Activated B cell treated with CpG ODN at 0.5 μM for 24 hours (primary cell): Measurements from ENCODE around the gene CMTR1. TPM values are rescaled to one million over a fixed set of nuclear protein-coding genes. Genes with fewer than 3 reads are reported as not detected.

Experiments
- ATAC-seq: fragments of 200-7000 bp; cut with Tn5 transposase; one replicate; pipeline ENCODE4 v1.10.0; 2021; ENCODE audit warnings: low read depth, mild to moderate bottlenecking, moderate library complexity
- CTCF ChIA-PET: fragments of 350-600 bp; sonication (Branson Sonifier 250); formaldehyde crosslinking; loops from one replicate; lab custom pipeline; 2021; ENCODE audit warnings: antibody characterized with exemption; lab: Charles Lee
- POLR2A ChIA-PET: fragments of 350-600 bp; sonication (Branson Sonifier 250); formaldehyde crosslinking; loops from one replicate; lab custom pipeline; 2021; ENCODE audit warnings: antibody characterized with exemption; lab: Charles Lee
- DNase-seq: peaks from one replicate; pipeline ENCODE4 v3.0.0; 2022
- H3K27ac Mint-ChIP-seq: one replicate; pipeline ENCODE4 v1.8.0; 2020; ENCODE audit warnings: mixed read lengths
- H3K27me3 Mint-ChIP-seq: one replicate; pipeline ENCODE4 v1.8.0; 2021; ENCODE audit warnings: mixed read lengths
- H3K36me3 Mint-ChIP-seq: one replicate; pipeline ENCODE4 v1.8.0; 2021; ENCODE audit warnings: low read depth, mixed read lengths
- H3K4me1 Mint-ChIP-seq: one replicate; pipeline ENCODE4 v1.8.0; 2021; ENCODE audit warnings: mixed read lengths
- H3K4me3 Mint-ChIP-seq: one replicate; pipeline ENCODE4 v1.8.0; 2020; ENCODE audit warnings: mild to moderate bottlenecking, mixed read lengths
- H3K9me3 Mint-ChIP-seq: one replicate; pipeline ENCODE4 v1.8.0; 2020; ENCODE audit warnings: mixed read lengths
- CTCF ChIP-seq: fragments of 200-600 bp; IDR thresholded peaks from one replicate; pipeline ENCODE4 v1.8.0; 2022; ENCODE audit warnings: antibody characterized with exemption, mild to moderate bottlenecking
- intact Hi-C: fragments of 100-400 bp; cut with micrococcal nuclease; formaldehyde crosslinking; loops from one replicate; pipeline ENCODE4 v1.15.1; 2024
- total RNA-seq: library from RNA; stranded (reverse); gene quantifications from 2 replicates; pipeline ENCODE4 v1.2.3, GENCODE V29; 2022

The CMTR1 gene
- total RNA-seq, 1 donor from 2014 or later: 65.7 TPM

DNA sequence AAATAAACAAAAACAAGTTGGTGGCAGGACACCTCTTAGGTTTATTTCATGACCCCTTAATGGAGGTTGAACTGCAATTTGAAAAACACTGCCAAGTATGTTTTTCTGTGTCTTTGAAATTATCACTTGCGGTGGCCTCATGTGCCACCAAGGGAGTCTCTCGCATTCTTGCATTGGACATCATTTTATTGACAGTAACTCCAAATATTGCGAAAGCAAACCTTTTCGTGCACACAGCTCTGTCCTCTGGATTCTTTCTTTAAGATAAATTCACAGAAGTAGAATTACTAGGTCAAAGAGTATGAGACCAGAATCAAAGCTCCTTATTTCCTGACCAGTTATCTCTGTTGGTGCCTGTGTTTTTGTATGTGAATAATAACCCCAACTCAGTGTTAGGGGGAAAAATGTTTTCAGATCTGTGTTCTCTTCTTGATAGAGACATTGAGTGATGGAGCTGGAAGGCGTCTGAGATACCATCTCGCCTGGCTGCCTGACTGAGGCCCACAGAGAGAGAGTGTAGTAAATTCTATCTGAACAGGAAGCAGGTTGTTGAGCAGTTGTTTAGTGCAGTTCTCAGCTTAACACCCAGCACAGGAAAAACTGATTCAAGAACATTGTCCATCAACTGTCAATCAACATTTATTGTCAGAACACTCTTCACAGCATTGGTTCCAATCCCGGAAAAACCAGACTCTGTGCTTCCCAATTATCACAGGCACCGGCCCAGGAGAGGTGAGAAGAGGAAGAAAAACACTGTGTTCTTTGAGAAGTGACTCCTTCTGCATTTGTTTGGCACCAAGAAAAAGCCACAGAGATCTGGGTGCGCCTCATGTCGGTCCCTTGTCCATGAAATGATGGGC is 68.8 kb downstream of the CMTR1 start:
- no peak for DNase-seq
- ATAC-seq: no peak
- intact Hi-C loops: loop anchor here (1.0 to 2.0 kb wide), 2 partner anchors 14 to 61 kb away; no protein-coding TSS in a partner anchor
- Mint-ChIP-seq H3K4me1 (peaks cover 72% of the 10 kb centered on the region), H3K9me3 (no peaks in the 10 kb centered on the region), H3K36me3 (peaks cover 2% of the 10 kb centered on the region), H3K4me3 (peak overlapping the region; percentile 33), H3K27me3 (no peaks in the 10 kb centered on the region), H3K27ac (peak overlapping the region; percentile 90)
- ChIA-PET POLR2A (interaction anchor here (0.8 to 1.3 kb wide), 4 partner anchors 10 to 196 kb away, joined by 3 to 9 read pairs (median 4); partner anchors contain the start of gene MDGA1), CTCF (interaction anchor here (1.0 to 1.2 kb wide), 2 partner anchors 64 kb away, joined by 3 to 4 read pairs; no protein-coding TSS in a partner anchor)
- no peak for TF ChIP-seq CTCF

- ChIA-PET POLR2A (interaction anchor here (0.9 kb wide), 1 partner anchor 13 kb away, joined by 4 read pairs; no protein-coding TSS in a partner anchor), CTCF (interaction anchor here (1.0 kb wide), 1 partner anchor 63 kb away, joined by 4 read pairs; no protein-coding TSS in a partner anchor)
- Mint-ChIP-seq H3K27me3 (no peaks in the 10 kb centered on the region), H3K27ac (peak overlapping the region; percentile 90), H3K4me3 (peak overlapping the region; percentile 46), H3K9me3 (no peaks in the 10 kb centered on the region), H3K4me1 (peaks cover 65% of the 10 kb centered on the region), H3K36me3 (peaks cover 2% of the 10 kb centered on the region)
- intact Hi-C loops: loop anchor here (1.0 to 2.0 kb wide), 2 partner anchors 14 to 60 kb away; no protein-coding TSS in a partner anchor
- TF ChIP-seq CTCF: no peak
- no peak for DNase-seq
- peak; percentile 17 for ATAC-seq
These were observed 69.8 kb downstream of the CMTR1 start for GRCh38 chr6:37502703-37503291.

- TF ChIP-seq CTCF: no peak
- H3K27me3 Mint-ChIP-seq: no peaks in the 10 kb centered on the region
- no peak for DNase-seq
- H3K4me3 Mint-ChIP-seq: peak overlapping the region; percentile 46
- peaks cover 2% of the 10 kb centered on the region for H3K36me3 Mint-ChIP-seq
- ChIA-PET CTCF (interaction anchor here (1.0 kb wide), 1 partner anchor 62 kb away, joined by 4 read pairs; no protein-coding TSS in a partner anchor), POLR2A (interaction anchor here (0.8 to 0.9 kb wide), 2 partner anchors 51 to 316 kb away, joined by 3 read pairs; partner anchors contain the start of gene ZFAND3)
- H3K9me3 Mint-ChIP-seq: no peaks in the 10 kb centered on the region
- no peak for ATAC-seq
- intact Hi-C loops: loop anchor here (2.0 kb wide), 1 partner anchor 59 kb away; no protein-coding TSS in a partner anchor
- H3K4me1 Mint-ChIP-seq: peaks cover 62% of the 10 kb centered on the region
- peak overlapping the region; percentile 90 for H3K27ac Mint-ChIP-seq
These were observed 70.4 kb downstream of the CMTR1 start for GRCh38 chr6:37503309-37503965.

GRCh38 chr6:37504024-37504423 is 71.0 kb downstream of the CMTR1 start:
- Mint-ChIP-seq H3K27ac (peak overlapping the region; percentile 90), H3K36me3 (peaks cover 2% of the 10 kb centered on the region), H3K27me3 (no peaks in the 10 kb centered on the region), H3K4me1 (peaks cover 56% of the 10 kb centered on the region), H3K9me3 (no peaks in the 10 kb centered on the region), H3K4me3 (no peak overlapping the region)
- CTCF ChIA-PET: no interaction called here
- intact Hi-C loops: no loop called here
- no peak for TF ChIP-seq CTCF
- POLR2A ChIA-PET: interaction anchor here (0.7 to 1.1 kb wide), 4 partner anchors 16 to 1471 kb away, joined by 3 to 8 read pairs (median 3); partner anchors contain the start of gene ZFAND3
- no peak for ATAC-seq
- DNase-seq: no peak
